ENCODE results near the gene LMNTD2. TPM values are rescaled to one million over a fixed set of nuclear protein-coding genes. Genes with fewer than 3 reads are reported as not detected.

The LMNTD2 gene
- total and polyA plus RNA-seq, 2 of the 13 experiments (the other 11 are each of a cell fraction or from before 2014, with no cell fraction given) = 1.1 to 3.1 TPM

DNA sequence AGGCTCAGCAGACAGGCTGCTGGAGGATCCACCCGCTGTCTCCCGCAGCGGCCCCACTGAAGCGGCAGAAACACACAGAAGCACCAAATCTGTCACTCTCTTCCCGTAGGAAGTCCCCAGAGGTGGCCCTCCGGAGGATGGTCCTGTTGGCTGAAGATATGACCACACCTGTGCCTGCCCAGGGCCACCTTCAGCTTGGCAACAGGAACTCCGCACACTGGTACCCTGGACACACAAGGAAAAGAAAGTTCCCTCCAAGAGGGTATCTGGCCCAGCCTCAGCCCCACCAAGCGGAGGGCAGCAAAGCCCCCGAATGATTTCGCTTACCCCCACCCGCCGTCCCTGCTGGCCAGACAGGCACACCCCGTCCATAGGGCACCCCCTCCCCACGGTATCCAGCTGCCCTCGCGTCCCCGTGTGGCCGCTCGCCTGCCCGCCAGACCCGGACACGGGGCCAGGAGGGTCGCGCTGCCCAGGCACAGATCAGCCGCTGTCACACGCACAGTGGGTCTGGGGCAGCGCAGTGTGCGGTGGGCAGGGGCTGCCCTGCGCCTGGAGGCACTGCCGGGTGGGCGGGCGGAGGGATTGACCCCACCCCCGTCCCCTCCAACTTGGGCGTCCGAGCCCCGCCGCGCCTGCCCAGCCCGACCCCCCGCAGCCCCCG, 7.2 kb upstream of the LMNTD2 start (continued):
- TF ChIP-seq, protein P1, sequence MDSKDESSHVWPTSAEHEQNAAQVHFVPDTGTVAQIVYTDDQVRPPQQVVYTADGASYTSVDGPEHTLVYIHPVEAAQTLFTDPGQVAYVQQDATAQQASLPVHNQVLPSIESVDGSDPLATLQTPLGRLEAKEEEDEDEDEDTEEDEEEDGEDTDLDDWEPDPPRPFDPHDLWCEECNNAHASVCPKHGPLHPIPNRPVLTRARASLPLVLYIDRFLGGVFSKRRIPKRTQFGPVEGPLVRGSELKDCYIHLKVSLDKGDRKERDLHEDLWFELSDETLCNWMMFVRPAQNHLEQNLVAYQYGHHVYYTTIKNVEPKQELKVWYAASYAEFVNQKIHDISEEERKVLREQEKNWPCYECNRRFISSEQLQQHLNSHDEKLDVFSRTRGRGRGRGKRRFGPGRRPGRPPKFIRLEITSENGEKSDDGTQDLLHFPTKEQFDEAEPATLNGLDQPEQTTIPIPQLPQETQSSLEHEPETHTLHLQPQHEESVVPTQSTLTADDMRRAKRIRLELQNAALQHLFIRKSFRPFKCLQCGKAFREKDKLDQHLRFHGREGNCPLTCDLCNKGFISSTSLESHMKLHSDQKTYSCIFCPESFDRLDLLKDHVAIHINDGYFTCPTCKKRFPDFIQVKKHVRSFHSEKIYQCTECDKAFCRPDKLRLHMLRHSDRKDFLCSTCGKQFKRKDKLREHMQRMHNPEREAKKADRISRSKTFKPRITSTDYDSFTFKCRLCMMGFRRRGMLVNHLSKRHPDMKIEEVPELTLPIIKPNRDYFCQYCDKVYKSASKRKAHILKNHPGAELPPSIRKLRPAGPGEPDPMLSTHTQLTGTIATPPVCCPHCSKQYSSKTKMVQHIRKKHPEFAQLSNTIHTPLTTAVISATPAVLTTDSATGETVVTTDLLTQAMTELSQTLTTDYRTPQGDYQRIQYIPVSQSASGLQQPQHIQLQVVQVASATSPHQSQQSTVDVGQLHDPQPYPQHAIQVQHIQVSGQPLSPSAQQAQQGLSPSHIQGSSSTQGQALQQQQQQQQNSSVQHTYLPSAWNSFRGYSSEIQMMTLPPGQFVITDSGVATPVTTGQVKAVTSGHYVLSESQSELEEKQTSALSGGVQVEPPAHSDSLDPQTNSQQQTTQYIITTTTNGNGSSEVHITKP (CRISPR knock-in tag; IDR thresholded peaks at IDR 0.05; ENCODE audit: low read depth) = peak; percentile 51; the same call in 1 of the 2 replicates
- no peak for TF ChIP-seq MIXL1 (CRISPR knock-in tag; IDR thresholded peaks at IDR 0.05)
- TF ChIP-seq, protein P2, sequence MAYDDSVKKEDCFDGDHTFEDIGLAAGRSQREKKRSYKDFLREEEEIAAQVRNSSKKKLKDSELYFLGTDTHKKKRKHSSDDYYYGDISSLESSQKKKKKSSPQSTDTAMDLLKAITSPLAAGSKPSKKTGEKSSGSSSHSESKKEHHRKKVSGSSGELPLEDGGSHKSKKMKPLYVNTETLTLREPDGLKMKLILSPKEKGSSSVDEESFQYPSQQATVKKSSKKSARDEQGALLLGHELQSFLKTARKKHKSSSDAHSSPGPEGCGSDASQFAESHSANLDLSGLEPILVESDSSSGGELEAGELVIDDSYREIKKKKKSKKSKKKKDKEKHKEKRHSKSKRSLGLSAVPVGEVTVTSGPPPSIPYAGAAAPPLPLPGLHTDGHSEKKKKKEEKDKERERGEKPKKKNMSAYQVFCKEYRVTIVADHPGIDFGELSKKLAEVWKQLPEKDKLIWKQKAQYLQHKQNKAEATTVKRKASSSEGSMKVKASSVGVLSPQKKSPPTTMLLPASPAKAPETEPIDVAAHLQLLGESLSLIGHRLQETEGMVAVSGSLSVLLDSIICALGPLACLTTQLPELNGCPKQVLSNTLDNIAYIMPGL (CRISPR knock-in tag; IDR thresholded peaks at IDR 0.05; ENCODE audit: borderline replicate concordance in 1 of 2, low read depth in 1 of 2) = 0 out of 4 replicates have a peak, but pooled peaks of 1 of the 2 experiments have one; percentile 38
- TF ChIP-seq, protein P3, sequence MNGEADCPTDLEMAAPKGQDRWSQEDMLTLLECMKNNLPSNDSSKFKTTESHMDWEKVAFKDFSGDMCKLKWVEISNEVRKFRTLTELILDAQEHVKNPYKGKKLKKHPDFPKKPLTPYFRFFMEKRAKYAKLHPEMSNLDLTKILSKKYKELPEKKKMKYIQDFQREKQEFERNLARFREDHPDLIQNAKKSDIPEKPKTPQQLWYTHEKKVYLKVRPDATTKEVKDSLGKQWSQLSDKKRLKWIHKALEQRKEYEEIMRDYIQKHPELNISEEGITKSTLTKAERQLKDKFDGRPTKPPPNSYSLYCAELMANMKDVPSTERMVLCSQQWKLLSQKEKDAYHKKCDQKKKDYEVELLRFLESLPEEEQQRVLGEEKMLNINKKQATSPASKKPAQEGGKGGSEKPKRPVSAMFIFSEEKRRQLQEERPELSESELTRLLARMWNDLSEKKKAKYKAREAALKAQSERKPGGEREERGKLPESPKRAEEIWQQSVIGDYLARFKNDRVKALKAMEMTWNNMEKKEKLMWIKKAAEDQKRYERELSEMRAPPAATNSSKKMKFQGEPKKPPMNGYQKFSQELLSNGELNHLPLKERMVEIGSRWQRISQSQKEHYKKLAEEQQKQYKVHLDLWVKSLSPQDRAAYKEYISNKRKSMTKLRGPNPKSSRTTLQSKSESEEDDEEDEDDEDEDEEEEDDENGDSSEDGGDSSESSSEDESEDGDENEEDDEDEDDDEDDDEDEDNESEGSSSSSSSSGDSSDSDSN (CRISPR knock-in tag; IDR thresholded peaks at IDR 0.05) = peak; percentile 27; the same call in 1 of the 2 replicates
- peak; percentile 71; the same call in 1 of the 2 replicates for TF ChIP-seq HDAC1 (CRISPR knock-in tag; IDR thresholded peaks at IDR 0.05)
- 0 out of 2 replicates have a peak, but pooled peaks have one; percentile 58 for TF ChIP-seq ZNF572 (CRISPR knock-in tag; IDR thresholded peaks at IDR 0.05)
- TF ChIP-seq, protein P4, sequence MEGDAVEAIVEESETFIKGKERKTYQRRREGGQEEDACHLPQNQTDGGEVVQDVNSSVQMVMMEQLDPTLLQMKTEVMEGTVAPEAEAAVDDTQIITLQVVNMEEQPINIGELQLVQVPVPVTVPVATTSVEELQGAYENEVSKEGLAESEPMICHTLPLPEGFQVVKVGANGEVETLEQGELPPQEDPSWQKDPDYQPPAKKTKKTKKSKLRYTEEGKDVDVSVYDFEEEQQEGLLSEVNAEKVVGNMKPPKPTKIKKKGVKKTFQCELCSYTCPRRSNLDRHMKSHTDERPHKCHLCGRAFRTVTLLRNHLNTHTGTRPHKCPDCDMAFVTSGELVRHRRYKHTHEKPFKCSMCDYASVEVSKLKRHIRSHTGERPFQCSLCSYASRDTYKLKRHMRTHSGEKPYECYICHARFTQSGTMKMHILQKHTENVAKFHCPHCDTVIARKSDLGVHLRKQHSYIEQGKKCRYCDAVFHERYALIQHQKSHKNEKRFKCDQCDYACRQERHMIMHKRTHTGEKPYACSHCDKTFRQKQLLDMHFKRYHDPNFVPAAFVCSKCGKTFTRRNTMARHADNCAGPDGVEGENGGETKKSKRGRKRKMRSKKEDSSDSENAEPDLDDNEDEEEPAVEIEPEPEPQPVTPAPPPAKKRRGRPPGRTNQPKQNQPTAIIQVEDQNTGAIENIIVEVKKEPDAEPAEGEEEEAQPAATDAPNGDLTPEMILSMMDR (CRISPR knock-in tag; IDR thresholded peaks at IDR 0.05) = peak; percentile 23; the same call in 1 of the 2 replicates
- TF ChIP-seq, protein P5, sequence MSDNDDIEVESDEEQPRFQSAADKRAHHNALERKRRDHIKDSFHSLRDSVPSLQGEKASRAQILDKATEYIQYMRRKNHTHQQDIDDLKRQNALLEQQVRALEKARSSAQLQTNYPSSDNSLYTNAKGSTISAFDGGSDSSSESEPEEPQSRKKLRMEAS (IDR thresholded peaks at IDR 0.05) = 0 out of 2 replicates have a peak, but pooled peaks have one; percentile 7
- TF ChIP-seq ZNF564 (CRISPR knock-in tag; IDR thresholded peaks at IDR 0.05) = peak; percentile 38
- TF ChIP-seq SUZ12 (IDR thresholded peaks at IDR 0.05; ENCODE audit: low read depth, low read length) = no peak
- 0 out of 2 replicates have a peak, but pooled peaks have one; percentile 23 for TF ChIP-seq MIER3 (CRISPR knock-in tag; IDR thresholded peaks at IDR 0.05; ENCODE audit: borderline replicate concordance)
- no peak for TF ChIP-seq ADNP (CRISPR knock-in tag; IDR thresholded peaks at IDR 0.05)
- TF ChIP-seq ZNF891 (CRISPR knock-in tag; IDR thresholded peaks at IDR 0.05) = 0 out of 2 replicates have a peak, but pooled peaks have one; percentile 40
- TF ChIP-seq ETV5 (CRISPR knock-in tag; IDR thresholded peaks at IDR 0.05; ENCODE audit: borderline replicate concordance) = no peak
- TF ChIP-seq, protein P6, sequence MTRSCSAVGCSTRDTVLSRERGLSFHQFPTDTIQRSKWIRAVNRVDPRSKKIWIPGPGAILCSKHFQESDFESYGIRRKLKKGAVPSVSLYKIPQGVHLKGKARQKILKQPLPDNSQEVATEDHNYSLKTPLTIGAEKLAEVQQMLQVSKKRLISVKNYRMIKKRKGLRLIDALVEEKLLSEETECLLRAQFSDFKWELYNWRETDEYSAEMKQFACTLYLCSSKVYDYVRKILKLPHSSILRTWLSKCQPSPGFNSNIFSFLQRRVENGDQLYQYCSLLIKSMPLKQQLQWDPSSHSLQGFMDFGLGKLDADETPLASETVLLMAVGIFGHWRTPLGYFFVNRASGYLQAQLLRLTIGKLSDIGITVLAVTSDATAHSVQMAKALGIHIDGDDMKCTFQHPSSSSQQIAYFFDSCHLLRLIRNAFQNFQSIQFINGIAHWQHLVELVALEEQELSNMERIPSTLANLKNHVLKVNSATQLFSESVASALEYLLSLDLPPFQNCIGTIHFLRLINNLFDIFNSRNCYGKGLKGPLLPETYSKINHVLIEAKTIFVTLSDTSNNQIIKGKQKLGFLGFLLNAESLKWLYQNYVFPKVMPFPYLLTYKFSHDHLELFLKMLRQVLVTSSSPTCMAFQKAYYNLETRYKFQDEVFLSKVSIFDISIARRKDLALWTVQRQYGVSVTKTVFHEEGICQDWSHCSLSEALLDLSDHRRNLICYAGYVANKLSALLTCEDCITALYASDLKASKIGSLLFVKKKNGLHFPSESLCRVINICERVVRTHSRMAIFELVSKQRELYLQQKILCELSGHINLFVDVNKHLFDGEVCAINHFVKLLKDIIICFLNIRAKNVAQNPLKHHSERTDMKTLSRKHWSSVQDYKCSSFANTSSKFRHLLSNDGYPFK (CRISPR knock-in tag; IDR thresholded peaks at IDR 0.05; ENCODE audit: borderline replicate concordance) = 0 out of 2 replicates have a peak, but pooled peaks have one; percentile 48

All from HepG2 (cell line).